IMR-90 (cell line): ENCODE measurements around the gene MYH10. TPM values are rescaled to one million over a fixed set of nuclear protein-coding genes. Genes with fewer than 3 reads are reported as not detected.

Experiments
- ATAC-seq: fragments of 200-7000 bp; cut with Tn5 transposase; 2 replicates; pipeline ENCODE4 v1.9.1; 2020; ENCODE audit warnings: low read depth, mild to moderate bottlenecking, moderate library complexity
- BruUV-seq: library from RNA; stranded (reverse); fragments of 400-500 nt; replicated peaks from 2 replicates; lab custom pipeline; 2021; lab: Mats Ljungman, UMichigan
- CTCF ChIA-PET: fragments of 300-600 bp; formaldehyde crosslinking; extraction: SDS; loops from one replicate; lab custom pipeline; 2021; ENCODE audit warnings: antibody characterized with exemption; lab: Yijun Ruan, JAX
- POLR2A ChIA-PET: fragments of 300-600 bp; sonication (Branson Sonifier 250); formaldehyde crosslinking; loops from one replicate; lab custom pipeline; 2022; ENCODE audit warnings: antibody characterized with exemption; ENCODE audit not compliant: unreplicated experiment; lab: Charles Lee
- DNase-seq: peaks from one replicate; pipeline ENCODE4 v3.0.0; 2013
- H2AFZ ChIP-seq: replicated peaks from 2 replicates; pipeline ENCODE3; 2013; ENCODE audit warnings: low read length, mild to moderate bottlenecking; ENCODE audit not compliant: poor library complexity
- H2AK5ac ChIP-seq: 2 replicates; pipeline ENCODE4 v1.6.1; 2013; ENCODE audit warnings: low read depth, low read length, inconsistent platforms
- H2AK9ac ChIP-seq: replicated peaks from 2 replicates; pipeline ENCODE3; 2013; ENCODE audit warnings: mild to moderate bottlenecking, low read depth, low read length, moderate library complexity; ENCODE audit not compliant: poor library complexity
- H2BK120ac ChIP-seq: 2 replicates; pipeline ENCODE4 v1.6.1; 2013; ENCODE audit warnings: low read depth, low read length, inconsistent platforms
- H2BK15ac ChIP-seq: 3 replicates; pipeline ENCODE4 v1.6.1; 2013; ENCODE audit warnings: low read depth, low read length, inconsistent platforms
- H2BK20ac ChIP-seq: 2 replicates; pipeline ENCODE4 v1.6.1; 2013; ENCODE audit warnings: low read depth, mild to moderate bottlenecking, inconsistent platforms, low read length, moderate library complexity
- H2BK5ac ChIP-seq: 2 replicates; pipeline ENCODE4 v1.6.1; 2013; ENCODE audit warnings: mild to moderate bottlenecking, low read depth, low read length, inconsistent platforms; ENCODE audit not compliant: poor library complexity, severe bottlenecking
- H3K14ac ChIP-seq: replicated peaks from 2 replicates; pipeline ENCODE4 v1.6.1; 2013; ENCODE audit warnings: low read depth, low read length, inconsistent platforms
- H3K18ac ChIP-seq: 2 replicates; pipeline ENCODE4 v1.6.1; 2013; ENCODE audit warnings: low read depth, low read length, control low read depth
- H3K23ac ChIP-seq: 2 replicates; pipeline ENCODE4 v1.6.1; 2013; ENCODE audit warnings: low read depth, low read length, inconsistent platforms
- H3K27ac ChIP-seq: 2 replicates; pipeline ENCODE4 v1.5.1; 2013; ENCODE audit warnings: mild to moderate bottlenecking, control low read depth, low read length; ENCODE audit not compliant: insufficient read depth
- H3K27me3 ChIP-seq: 2 replicates; pipeline ENCODE4 v1.6.1; 2013; ENCODE audit warnings: low read length; ENCODE audit not compliant: control insufficient read depth, insufficient read depth
- H3K36me3 ChIP-seq: 2 replicates; pipeline ENCODE4 v1.6.1; 2013; ENCODE audit warnings: low read length, mixed read lengths; ENCODE audit not compliant: control insufficient read depth, insufficient read depth
- H3K4ac ChIP-seq: 2 replicates; pipeline ENCODE4 v1.6.1; 2013; ENCODE audit warnings: low read depth, low read length, inconsistent platforms
- H3K4me1 ChIP-seq: 2 replicates; pipeline ENCODE4 v1.6.1; 2013; ENCODE audit warnings: low read length, mixed read lengths; ENCODE audit not compliant: control insufficient read depth, insufficient read depth
- H3K4me2 ChIP-seq: 2 replicates; pipeline ENCODE4 v1.6.1; 2013; ENCODE audit warnings: low read depth, mild to moderate bottlenecking, control low read depth, low read length, moderate library complexity
- H3K4me3 ChIP-seq: 2 replicates; pipeline ENCODE4 v1.5.1; 2013; ENCODE audit warnings: low read depth, mild to moderate bottlenecking, control low read depth, low read length, moderate library complexity; ENCODE audit not compliant: insufficient read depth
- H3K56ac ChIP-seq: 2 replicates; pipeline ENCODE4 v1.6.1; 2013; ENCODE audit warnings: low read length, inconsistent platforms; ENCODE audit not compliant: insufficient read depth; ENCODE audit errors: extremely low read depth
- H3K79me1 ChIP-seq, 2 experiments: 2 replicates each; pipeline ENCODE4 v1.6.1; 2013; ENCODE audit warnings: low read length in 2 of 2, inconsistent platforms in 1 of 2, low read depth in 1 of 2
- H3K9ac ChIP-seq: 2 replicates; pipeline ENCODE4 v1.6.1; 2013; ENCODE audit warnings: low read depth, low read length, control low read depth
- H3K9me1 ChIP-seq: 2 replicates; pipeline ENCODE4 v1.6.1; 2013; ENCODE audit warnings: low read length, inconsistent platforms; ENCODE audit not compliant: insufficient read depth
- H3K9me3 ChIP-seq: 2 replicates; pipeline ENCODE4 v1.6.1; 2013; ENCODE audit warnings: low read length; ENCODE audit not compliant: control insufficient read depth, insufficient read depth
- H4K20me1 ChIP-seq: 2 replicates; pipeline ENCODE4 v1.6.1; 2013; ENCODE audit warnings: low read length, inconsistent platforms; ENCODE audit not compliant: insufficient read depth
- H4K5ac ChIP-seq: 2 replicates; pipeline ENCODE4 v1.6.1; 2013; ENCODE audit warnings: mild to moderate bottlenecking, low read depth, low read length, control low read depth
- H4K8ac ChIP-seq, 2 experiments: 2 replicates each; pipeline ENCODE4 v1.6.1; 2013; ENCODE audit warnings: low read depth in 2 of 2, low read length in 2 of 2, control low read depth in 1 of 2, inconsistent platforms in 1 of 2
- H4K91ac ChIP-seq: 2 replicates; pipeline ENCODE4 v1.6.1; 2013; ENCODE audit warnings: low read depth, low read length, inconsistent platforms; ENCODE audit not compliant: insufficient read depth
- BHLHE40 ChIP-seq: fragments of 150-350 bp; IDR thresholded peaks from 2 replicates; pipeline ENCODE4 v1.6.1; 2016; ENCODE audit warnings: mild to moderate bottlenecking, low read depth, low read length
- CEBPB ChIP-seq: IDR thresholded peaks from 2 replicates; pipeline ENCODE4 v1.6.1; 2012; ENCODE audit warnings: low read depth, low read length, improper control_type of control experiment
- CHD1 ChIP-seq: IDR thresholded peaks from 2 replicates; pipeline ENCODE4 v1.6.1; 2012; ENCODE audit warnings: low read depth, low read length, improper control_type of control experiment
- FOS ChIP-seq: fragments of 150-350 bp; IDR thresholded peaks from 2 replicates; pipeline ENCODE4 v1.6.1; 2016; ENCODE audit warnings: low read depth, low read length
- MAFK ChIP-seq: IDR thresholded peaks from 2 replicates; pipeline ENCODE4 v1.6.1; 2012; ENCODE audit warnings: low read depth, low read length, improper control_type of control experiment
- MXI1 ChIP-seq: IDR thresholded peaks from 2 replicates; pipeline ENCODE4 v1.6.1; 2012; ENCODE audit warnings: low read depth, mild to moderate bottlenecking, low read length, moderate library complexity, borderline replicate concordance
- NFE2L2 ChIP-seq: fragments of 150-350 bp; IDR thresholded peaks from 2 replicates; pipeline ENCODE4 v1.6.1; 2016; ENCODE audit warnings: low read depth, mild to moderate bottlenecking, low read length
- POLR2A ChIP-seq: IDR thresholded peaks from 2 replicates; pipeline ENCODE4 v1.6.1; 2012; ENCODE audit warnings: mild to moderate bottlenecking, low read depth, low read length
- RAD21 ChIP-seq: IDR thresholded peaks from 2 replicates; pipeline ENCODE4 v1.6.1; 2012; ENCODE audit warnings: low read length, improper control_type of control experiment
- RCOR1 ChIP-seq: IDR thresholded peaks from 2 replicates; pipeline ENCODE4 v1.6.1; 2012; ENCODE audit warnings: mild to moderate bottlenecking, low read length, improper control_type of control experiment; ENCODE audit not compliant: insufficient replicate concordance
- RFX5 ChIP-seq: IDR thresholded peaks from 2 replicates; pipeline ENCODE4 v1.8.0; 2012; ENCODE audit warnings: low read depth, mild to moderate bottlenecking, low read length, moderate library complexity
- WGBS, 2 experiments: methylation state at CpG; one replicate each; pipeline versions ENCODE4 v1.1.5 to v1.1.7; 2013; ENCODE audit warnings: missing lambda C conversion rate in 2 of 2; ENCODE audit not compliant: insufficient read length in 1 of 2; ENCODE audit errors: extremely low coverage in 2 of 2; 5-methylcytosine and 5-hydroxymethylcytosine counted together
- dilution Hi-C: fragments of 300-500 bp; cut with HindIII; formaldehyde crosslinking; loops from one replicate; pipeline ENCODE4 v1.14.3; 2018; ENCODE audit warnings: low sequenced_read_pairs; ENCODE audit not compliant: unreplicated experiment
- in situ Hi-C: fragments of 300-500 bp; cut with MboI; formaldehyde crosslinking; loops from 3 replicates; pipeline ENCODE4 v1.14.3; 2019; ENCODE audit warnings: low sequenced_read_pairs, inconsistent platforms, mixed read lengths
- intact Hi-C: fragments of 100-400 bp; cut with micrococcal nuclease; formaldehyde crosslinking; loops from 2 replicates; pipeline ENCODE4 v1.10.0; 2022
- polyA plus RNA-seq, 3 experiments: library from polyadenylated mRNA; depleted of rRNA; stranded (reverse); fragments of >200 nt; gene quantifications; 2 replicates each; pipeline ENCODE4 v1.2.3, GENCODE V29; 2012; ENCODE audit warnings: low replicate concordance in 1 of 3
- total RNA-seq: library from RNA; depleted of rRNA; stranded (reverse); fragments of >200 nt; gene quantifications from 2 replicates; pipeline ENCODE4 v1.2.3, GENCODE V29; 2012
- TF ChIP-seq, protein P1 (sequence below): fragments of 150-350 bp; IDR thresholded peaks from 2 replicates; pipeline ENCODE4 v1.6.1; 2016; ENCODE audit warnings: low read depth, mild to moderate bottlenecking, low read length, moderate library complexity, borderline replicate concordance
- TF ChIP-seq, protein P2 (sequence below): fragments of 150-350 bp; IDR thresholded peaks from 2 replicates; pipeline ENCODE4 v1.6.1; 2017; ENCODE audit warnings: mild to moderate bottlenecking, antibody characterized with exemption, low read length, low read depth
- TF ChIP-seq, protein P3 (sequence below): conservative IDR thresholded peaks from 2 replicates; pipeline ENCODE4 v1.5.1; 2012; ENCODE audit warnings: mild to moderate bottlenecking, low read depth, low read length, improper control_type of control experiment

MYH10 gene
- total and polyA plus RNA-seq, 2 of the 4 experiments (the other 2 are of a cell fraction), result 71.2 to 95.2 TPM

DNA sequence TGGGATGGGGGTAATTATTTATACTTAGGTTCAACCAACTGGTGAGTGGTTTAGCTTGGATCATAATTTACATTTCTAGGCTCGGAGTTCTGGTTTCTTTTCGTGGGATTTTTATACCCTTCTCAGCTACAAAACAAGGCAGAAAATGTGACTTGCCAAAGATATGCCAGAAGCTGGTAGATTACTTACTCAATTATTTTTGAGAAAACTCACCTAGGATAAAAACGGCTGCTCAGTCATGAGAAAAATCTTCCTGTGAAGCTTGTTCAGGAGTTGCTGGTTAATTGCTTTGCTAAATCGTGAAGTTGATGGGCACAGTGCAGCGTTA is 193.7 kb downstream of the MYH10 start:
- Histone ChIP-seq H3K14ac (peak overlapping the region; percentile 74), H2AFZ (no peak overlapping the region), H2AK9ac (peak overlapping the region; percentile 98), H2BK15ac (no peak overlapping the region), H3K79me1 (peaks cover 0 to 23% of the 10 kb centered on the region in 2 experiments; a peak in 2 of 4 replicates), H3K4me3 (peak overlapping the region; percentile 77), H2AK5ac (0 out of 2 replicates have a peak overlapping the region, but pooled peaks have one; percentile 65), H2BK20ac (no peak overlapping the region), H2BK120ac (no peak overlapping the region), H3K27me3 (no peaks in the 10 kb centered on the region), H3K4me1 (peaks cover 2% of the 10 kb centered on the region; the same call in 1 of the 2 replicates), H3K9me3 (no peaks in the 10 kb centered on the region), H3K9ac (peak overlapping the region; percentile 86), H2BK5ac (peak overlapping the region; percentile 82), H3K23ac (peak overlapping the region; percentile 90), H3K9me1 (peaks cover 4% of the 10 kb centered on the region; the same call in 1 of the 2 replicates), H4K8ac (0 out of 4 replicates have a peak overlapping the region, but pooled peaks of 1 of the 2 experiments have one; percentile 79), H4K5ac (no peak overlapping the region; the same call in 1 of the 2 replicates), H3K27ac (peak overlapping the region; percentile 90; the same call in 1 of the 2 replicates), H3K18ac (no peak overlapping the region; the same call in 1 of the 2 replicates), H4K91ac (peak overlapping the region; percentile 71; the same call in 1 of the 2 replicates), H3K56ac (peak overlapping the region; percentile 28), H4K20me1 (peaks cover 55% of the 10 kb centered on the region), H3K4ac (peak overlapping the region; percentile 82; the same call in 1 of the 2 replicates), H3K4me2 (peak overlapping the region; percentile 80), H3K36me3 (peaks cover 7% of the 10 kb centered on the region)
- dilution Hi-C loops (no loop called here), in situ Hi-C loops (no loop called here), intact Hi-C loops (loop anchor here (1.0 kb wide), 1 partner anchor 54 kb away; the partner anchor contains the start of gene RPL26)
- TF ChIP-seq POLR2A (no peak), MAFK (no peak), MXI1 (no peak), FOS (no peak), RFX5 (no peak), BHLHE40 (no peak), CEBPB (no peak), CHD1 (no peak), NFE2L2 (no peak), RCOR1 (no peak), RAD21 (no peak)
- TF ChIP-seq, protein P1, sequence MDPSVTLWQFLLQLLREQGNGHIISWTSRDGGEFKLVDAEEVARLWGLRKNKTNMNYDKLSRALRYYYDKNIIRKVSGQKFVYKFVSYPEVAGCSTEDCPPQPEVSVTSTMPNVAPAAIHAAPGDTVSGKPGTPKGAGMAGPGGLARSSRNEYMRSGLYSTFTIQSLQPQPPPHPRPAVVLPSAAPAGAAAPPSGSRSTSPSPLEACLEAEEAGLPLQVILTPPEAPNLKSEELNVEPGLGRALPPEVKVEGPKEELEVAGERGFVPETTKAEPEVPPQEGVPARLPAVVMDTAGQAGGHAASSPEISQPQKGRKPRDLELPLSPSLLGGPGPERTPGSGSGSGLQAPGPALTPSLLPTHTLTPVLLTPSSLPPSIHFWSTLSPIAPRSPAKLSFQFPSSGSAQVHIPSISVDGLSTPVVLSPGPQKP, result no peak
- TF ChIP-seq, protein P2, sequence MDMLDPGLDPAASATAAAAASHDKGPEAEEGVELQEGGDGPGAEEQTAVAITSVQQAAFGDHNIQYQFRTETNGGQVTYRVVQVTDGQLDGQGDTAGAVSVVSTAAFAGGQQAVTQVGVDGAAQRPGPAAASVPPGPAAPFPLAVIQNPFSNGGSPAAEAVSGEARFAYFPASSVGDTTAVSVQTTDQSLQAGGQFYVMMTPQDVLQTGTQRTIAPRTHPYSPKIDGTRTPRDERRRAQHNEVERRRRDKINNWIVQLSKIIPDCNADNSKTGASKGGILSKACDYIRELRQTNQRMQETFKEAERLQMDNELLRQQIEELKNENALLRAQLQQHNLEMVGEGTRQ, result no peak
- TF ChIP-seq, protein P3, sequence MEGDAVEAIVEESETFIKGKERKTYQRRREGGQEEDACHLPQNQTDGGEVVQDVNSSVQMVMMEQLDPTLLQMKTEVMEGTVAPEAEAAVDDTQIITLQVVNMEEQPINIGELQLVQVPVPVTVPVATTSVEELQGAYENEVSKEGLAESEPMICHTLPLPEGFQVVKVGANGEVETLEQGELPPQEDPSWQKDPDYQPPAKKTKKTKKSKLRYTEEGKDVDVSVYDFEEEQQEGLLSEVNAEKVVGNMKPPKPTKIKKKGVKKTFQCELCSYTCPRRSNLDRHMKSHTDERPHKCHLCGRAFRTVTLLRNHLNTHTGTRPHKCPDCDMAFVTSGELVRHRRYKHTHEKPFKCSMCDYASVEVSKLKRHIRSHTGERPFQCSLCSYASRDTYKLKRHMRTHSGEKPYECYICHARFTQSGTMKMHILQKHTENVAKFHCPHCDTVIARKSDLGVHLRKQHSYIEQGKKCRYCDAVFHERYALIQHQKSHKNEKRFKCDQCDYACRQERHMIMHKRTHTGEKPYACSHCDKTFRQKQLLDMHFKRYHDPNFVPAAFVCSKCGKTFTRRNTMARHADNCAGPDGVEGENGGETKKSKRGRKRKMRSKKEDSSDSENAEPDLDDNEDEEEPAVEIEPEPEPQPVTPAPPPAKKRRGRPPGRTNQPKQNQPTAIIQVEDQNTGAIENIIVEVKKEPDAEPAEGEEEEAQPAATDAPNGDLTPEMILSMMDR, result no peak
- CTCF ChIA-PET, result interaction anchor here (0.8 kb wide), 1 partner anchor 11 kb away, joined by 3 read pairs; no protein-coding TSS in a partner anchor
- WGBS, 2 experiments, result no CpG with 5 or more reads among the region's 5 CpGs
- ATAC-seq (no peak), DNase-seq (no peak)
- POLR2A ChIA-PET, result no interaction called here
- TSS peak; percentile 34 for BruUV-seq
